GM23248 (cell line): Measurements from ENCODE around the gene MEIS2.

ENCODE experiments used
- EZH2 ChIP-seq: fragments of 200-600 bp; sonication (generic); IDR thresholded peaks from 2 replicates; pipeline ENCODE4 v1.6.1; 2018; ENCODE audit warnings: antibody characterized with exemption, mild to moderate bottlenecking; ENCODE audit not compliant: insufficient read depth, poor library complexity, severe bottlenecking
- EZH2phosphoT487 ChIP-seq: fragments of 200-600 bp; sonication (generic); IDR thresholded peaks from 2 replicates; pipeline ENCODE4 v1.6.1; 2018; ENCODE audit warnings: antibody characterized with exemption, moderate library complexity, mild to moderate bottlenecking, low read depth; ENCODE audit not compliant: insufficient read depth

DNA sequence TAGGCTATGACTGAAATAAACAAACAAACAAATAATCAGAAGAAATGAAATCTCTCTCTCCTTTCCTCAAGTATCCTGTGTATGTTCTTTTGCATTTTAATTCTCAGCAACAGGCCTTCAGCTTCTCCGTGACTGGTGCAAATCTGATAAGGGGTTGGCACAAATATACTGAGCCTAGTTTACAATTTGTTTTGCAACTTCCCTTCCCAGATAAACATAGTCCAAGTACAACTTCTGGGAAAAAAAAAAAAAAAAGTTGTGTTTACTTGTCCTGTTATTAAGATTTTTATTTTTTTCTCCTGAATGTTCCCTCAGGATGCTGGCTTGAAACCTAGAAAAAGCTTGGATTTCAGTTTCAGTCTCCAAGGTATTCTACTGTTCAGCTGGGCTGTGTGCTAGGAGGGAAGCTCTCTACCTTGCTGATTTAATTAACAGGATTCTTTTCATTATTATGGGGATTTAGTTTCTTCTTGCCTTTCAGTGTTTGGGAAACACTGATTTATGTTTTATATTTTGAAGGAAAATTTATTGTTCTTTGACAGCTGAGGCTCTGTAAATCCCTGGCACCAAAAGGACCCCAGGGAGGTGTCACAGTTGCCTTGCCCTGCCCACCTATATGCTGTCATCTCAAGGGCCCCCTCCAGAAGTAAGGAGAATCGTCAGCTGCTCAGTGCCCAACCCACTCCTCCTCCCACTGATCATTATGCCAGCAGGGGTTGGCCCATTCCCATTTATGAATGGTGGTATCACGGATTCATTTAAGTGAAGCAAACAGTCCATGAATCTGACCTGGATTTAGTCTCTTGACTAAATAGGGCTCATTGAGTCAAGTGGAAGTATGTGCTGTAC lies 185.2 kb downstream of the MEIS2 start:
- no peak for TF ChIP-seq EZH2
- no peak for TF ChIP-seq EZH2phosphoT487
